NCI-H510A treated with DMSO at 0.1 percent for 48 hours (cell line): ENCODE results near the gene PDLIM5.
"Not testable (repeated sequence)": the region's sequence is repeated elsewhere in the genome, so short reads cannot be mapped to it uniquely, and the experiment has no call there.

ENCODE experiments used
- DNase-seq: peaks from one replicate; lab custom pipeline; 2025; lab: John Stamatoyannopoulos, UW

The PDLIM5 gene

GRCh38 chr4:94530073-94530472 is 78.3 kb downstream of the PDLIM5 start:
- DNase-seq, result no peak

- DNase-seq, result no peak
Observed at GRCh38 chr4:94531991-94532789, 80.4 kb downstream of the PDLIM5 start.

GRCh38 chr4:94533405-94534223 is 81.9 kb downstream of the PDLIM5 start:
- peak; percentile 69 for DNase-seq

- peak; percentile 30 for DNase-seq
Observed at GRCh38 chr4:94534401-94535312, 82.9 kb downstream of the PDLIM5 start.

GRCh38 chr4:94536049-94536448 is 84.3 kb downstream of the PDLIM5 start:
- DNase-seq, result no peak

GRCh38 chr4:94536649-94537469 is 85.1 kb downstream of the PDLIM5 start:
- no peak for DNase-seq

GRCh38 chr4:94537921-94538628 is 86.3 kb downstream of the PDLIM5 start:
- DNase-seq, result no peak

- peak; percentile 60 for DNase-seq
Observed at GRCh38 chr4:94540476-94540875, 88.7 kb downstream of the PDLIM5 start.

- DNase-seq, result no peak
Observed at GRCh38 chr4:94544811-94545210, 93.1 kb downstream of the PDLIM5 start.

- no peak for DNase-seq
Observed at GRCh38 chr4:94545296-94545695, 93.6 kb downstream of the PDLIM5 start.

- DNase-seq, result no peak
Observed at GRCh38 chr4:94546949-94547348, 95.2 kb downstream of the PDLIM5 start.

GRCh38 chr4:94548571-94548970 is 96.8 kb downstream of the PDLIM5 start:
- no peak for DNase-seq

- no peak for DNase-seq
Observed at GRCh38 chr4:94550352-94550751, 98.6 kb downstream of the PDLIM5 start.

- no peak for DNase-seq
Observed at GRCh38 chr4:94550851-94551250, 99.1 kb downstream of the PDLIM5 start.

GRCh38 chr4:94551643-94552564 is 100.2 kb downstream of the PDLIM5 start:
- DNase-seq, result no peak

- DNase-seq, result not testable (repeated sequence)
Observed at GRCh38 chr4:94556047-94556446, 104.3 kb downstream of the PDLIM5 start.

- not testable (repeated sequence) for DNase-seq
Observed at GRCh38 chr4:94557632-94558031, 105.9 kb downstream of the PDLIM5 start.

- no peak for DNase-seq
Observed at GRCh38 chr4:94558392-94558904, 106.7 kb downstream of the PDLIM5 start.

- no peak for DNase-seq
Observed at GRCh38 chr4:94559351-94559806, 107.6 kb downstream of the PDLIM5 start.
